GM18517 (cell line): ENCODE measurements around the gene ALG2.

Source experiments
- ATAC-seq: cut with Tn5 transposase; IDR thresholded peaks from one replicate; pipeline ENCODE4 v1.9.1; 2021; ENCODE audit warnings: mild to moderate bottlenecking, moderate library complexity; ENCODE audit not compliant: unreplicated experiment

ALG2 gene

GRCh38 chr9:99193466-99193821 lies 28.3 kb downstream of the ALG2 start:
- ATAC-seq = no peak

- no peak for ATAC-seq
These were observed 28.8 kb downstream of the ALG2 start for GRCh38 chr9:99192786-99193465.

GRCh38 chr9:99190597-99191283 lies 31.0 kb downstream of the ALG2 start:
- no peak for ATAC-seq

- no peak for ATAC-seq
These were observed 31.7 kb downstream of the ALG2 start for GRCh38 chr9:99189887-99190596.

GRCh38 chr9:99189186-99189585 lies 32.6 kb downstream of the ALG2 start:
- ATAC-seq = no peak

- ATAC-seq = no peak
These were observed 34.4 kb downstream of the ALG2 start for GRCh38 chr9:99187311-99187710.

GRCh38 chr9:99185934-99186333 lies 35.8 kb downstream of the ALG2 start:
- no peak for ATAC-seq

- no peak for ATAC-seq
These were observed 36.5 kb downstream of the ALG2 start for GRCh38 chr9:99185348-99185632.

GRCh38 chr9:99184475-99185347 lies 37.0 kb downstream of the ALG2 start:
- ATAC-seq = peak; percentile 53

- no peak for ATAC-seq
These were observed 37.6 kb downstream of the ALG2 start for GRCh38 chr9:99184110-99184474.

GRCh38 chr9:99183616-99184015 lies 38.1 kb downstream of the ALG2 start:
- no peak for ATAC-seq

- ATAC-seq = no peak
These were observed 39.4 kb downstream of the ALG2 start for GRCh38 chr9:99182356-99182755.

GRCh38 chr9:99181621-99182020 lies 40.1 kb downstream of the ALG2 start:
- peak; percentile 56 for ATAC-seq

GRCh38 chr9:99181206-99181605 lies 40.5 kb downstream of the ALG2 start:
- no peak for ATAC-seq

- no peak for ATAC-seq
These were observed 41.1 kb downstream of the ALG2 start for GRCh38 chr9:99180662-99181061.

- peak; percentile 44 for ATAC-seq
These were observed 41.5 kb downstream of the ALG2 start for GRCh38 chr9:99180199-99180598.

- no peak for ATAC-seq
These were observed 42.5 kb downstream of the ALG2 start for GRCh38 chr9:99178912-99179872.

- ATAC-seq = no peak
These were observed 44.0 kb downstream of the ALG2 start for GRCh38 chr9:99177576-99178366.

GRCh38 chr9:99176527-99177013 lies 45.2 kb downstream of the ALG2 start:
- no peak for ATAC-seq
